HG03460 (cell line): ENCODE results near the gene RNF223.

Experiments
- ATAC-seq: cut with Tn5 transposase; IDR thresholded peaks from one replicate; pipeline ENCODE4 v1.9.1; 2021; ENCODE audit not compliant: unreplicated experiment

The RNF223 gene

GRCh38 chr1:1047407-1047806 lies 26.7 kb downstream of the RNF223 start:
- ATAC-seq, result no peak

- no peak for ATAC-seq
Measured at GRCh38 chr1:1046767-1047166, 27.3 kb downstream of the RNF223 start.

- ATAC-seq, result no peak
Measured at GRCh38 chr1:1046243-1046642, 27.9 kb downstream of the RNF223 start.

GRCh38 chr1:1045129-1045528 lies 29.0 kb downstream of the RNF223 start:
- no peak for ATAC-seq

GRCh38 chr1:1044455-1045078 lies 29.5 kb downstream of the RNF223 start:
- ATAC-seq, result no peak

- no peak for ATAC-seq
Measured at GRCh38 chr1:1043921-1044320, 30.2 kb downstream of the RNF223 start.

GRCh38 chr1:1043411-1043810 lies 30.7 kb downstream of the RNF223 start:
- no peak for ATAC-seq

GRCh38 chr1:1042835-1043234 lies 31.3 kb downstream of the RNF223 start:
- ATAC-seq, result no peak

- no peak for ATAC-seq
Measured at GRCh38 chr1:1041873-1042272, 32.2 kb downstream of the RNF223 start.

GRCh38 chr1:1041092-1041523 lies 33.0 kb downstream of the RNF223 start:
- ATAC-seq, result no peak

- no peak for ATAC-seq
Measured at GRCh38 chr1:1040004-1040991, 33.8 kb downstream of the RNF223 start.

- no peak for ATAC-seq
Measured at GRCh38 chr1:1039145-1039910, 34.8 kb downstream of the RNF223 start.

- no peak for ATAC-seq
Measured at GRCh38 chr1:1038694-1039093, 35.4 kb downstream of the RNF223 start.

GRCh38 chr1:1037366-1038327 lies 36.5 kb downstream of the RNF223 start:
- ATAC-seq, result no peak

GRCh38 chr1:1035291-1035943 lies 38.7 kb downstream of the RNF223 start:
- no peak for ATAC-seq

GRCh38 chr1:1034439-1034781 lies 39.7 kb downstream of the RNF223 start:
- ATAC-seq, result no peak

GRCh38 chr1:1033731-1034438 lies 40.2 kb downstream of the RNF223 start:
- no peak for ATAC-seq

- peak; percentile 73 for ATAC-seq
Measured at GRCh38 chr1:1033009-1033587, 41.0 kb downstream of the RNF223 start.

- no peak for ATAC-seq
Measured at GRCh38 chr1:1032424-1032823, 41.7 kb downstream of the RNF223 start.
